GM18505 (cell line): ENCODE results near the gene BMERB1.
"Not testable (repeated sequence)": the region's sequence is repeated elsewhere in the genome, so short reads cannot be mapped to it uniquely, and the experiment has no call there.

Source experiments
- ATAC-seq: cut with Tn5 transposase; IDR thresholded peaks from one replicate; pipeline ENCODE4 v1.9.1; 2021; ENCODE audit not compliant: unreplicated experiment
- POLR2A ChIP-seq: IDR thresholded peaks from 4 replicates; pipeline ENCODE4 v1.6.1; 2011; ENCODE audit warnings: borderline replicate concordance; ENCODE audit not compliant: insufficient read depth, insufficient read length; ENCODE audit errors: extremely low read depth

BMERB1 gene

DNA sequence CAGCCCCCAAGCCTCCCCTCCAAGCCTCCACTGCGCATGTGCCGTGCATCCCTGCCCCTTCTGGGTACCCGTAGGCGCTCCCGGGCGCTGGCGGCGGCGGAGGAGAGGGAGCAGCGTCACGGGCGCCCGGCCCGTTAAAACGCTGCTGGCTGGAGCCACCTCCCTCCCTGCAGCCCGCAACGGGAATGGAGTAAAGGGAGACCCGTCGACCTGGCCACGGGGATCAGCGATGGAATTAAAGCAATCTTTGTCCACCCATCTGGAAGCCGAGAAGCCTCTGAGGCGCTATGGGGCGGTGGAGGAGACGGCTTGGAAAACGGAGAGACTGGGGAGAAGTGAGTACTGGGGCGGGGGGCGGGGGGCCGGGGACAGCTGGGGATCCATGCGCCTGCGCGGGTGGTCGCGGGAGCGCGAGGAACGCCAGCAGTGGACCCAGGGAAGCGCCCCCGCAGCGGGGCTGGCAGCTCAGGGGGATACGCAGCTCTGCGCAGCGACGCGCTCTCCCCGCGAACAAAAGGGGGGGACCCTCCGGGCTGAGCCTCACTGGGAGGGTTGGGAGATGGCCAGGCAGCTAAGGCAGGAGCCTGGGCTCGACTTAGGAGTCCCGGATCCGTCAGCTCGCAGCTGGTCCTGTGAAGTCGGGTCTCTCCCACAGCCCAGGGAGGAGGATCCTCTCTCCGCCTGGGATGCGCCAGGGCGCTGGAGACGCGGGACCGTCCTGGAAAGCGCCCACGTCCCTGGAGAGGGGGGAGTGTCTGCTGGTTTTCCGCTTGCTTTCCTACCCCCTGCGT lies at the start of gene BMERB1:
Gene BMERB1 (plus strand): TSS at position 164 of the 791 bp plus-strand sequence. CDS start 66 bp downstream, at position 230.
- no peak for ATAC-seq
- no peak for TF ChIP-seq POLR2A

DNA sequence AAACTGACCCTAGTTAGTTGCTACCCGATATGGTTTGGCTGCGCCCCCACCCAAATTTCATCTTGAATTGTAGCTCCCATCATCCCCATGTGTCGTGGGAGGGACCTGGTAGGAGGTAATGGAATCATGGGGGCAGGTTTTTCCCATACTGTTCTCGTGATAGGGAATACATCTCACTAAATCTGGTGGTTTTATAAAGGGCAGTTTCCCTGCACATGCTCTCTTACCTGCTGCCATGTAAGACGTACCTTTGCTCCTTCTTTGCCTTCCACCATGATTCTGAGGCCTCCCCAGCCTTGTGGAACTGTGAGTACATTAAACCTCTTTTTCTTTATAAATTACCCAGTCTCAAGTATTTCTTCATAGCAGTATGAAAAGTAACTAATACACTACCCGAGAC lies 46.3 kb upstream of the BMERB1 start:
- ATAC-seq = not testable (repeated sequence)

DNA sequence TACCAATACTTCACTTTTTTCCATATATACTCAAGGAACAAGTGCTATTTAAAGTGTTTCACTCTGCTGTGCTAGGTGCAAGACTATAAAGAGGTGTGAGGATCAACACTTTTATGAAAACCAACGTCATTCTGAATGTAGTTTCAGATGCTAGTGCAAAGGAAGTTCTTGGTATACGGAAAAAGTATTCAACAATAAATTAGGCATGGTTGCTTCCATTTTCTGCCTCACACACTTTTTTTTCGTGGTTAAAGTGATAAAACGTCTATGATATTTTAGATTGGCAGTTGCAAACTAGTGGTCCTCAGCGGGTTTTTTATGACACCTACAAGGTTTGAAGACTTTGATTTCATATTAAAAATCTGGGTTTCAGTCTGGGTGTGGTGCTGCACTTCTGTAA lies 44.5 kb upstream of the BMERB1 start:
- ATAC-seq = not testable (repeated sequence)

DNA sequence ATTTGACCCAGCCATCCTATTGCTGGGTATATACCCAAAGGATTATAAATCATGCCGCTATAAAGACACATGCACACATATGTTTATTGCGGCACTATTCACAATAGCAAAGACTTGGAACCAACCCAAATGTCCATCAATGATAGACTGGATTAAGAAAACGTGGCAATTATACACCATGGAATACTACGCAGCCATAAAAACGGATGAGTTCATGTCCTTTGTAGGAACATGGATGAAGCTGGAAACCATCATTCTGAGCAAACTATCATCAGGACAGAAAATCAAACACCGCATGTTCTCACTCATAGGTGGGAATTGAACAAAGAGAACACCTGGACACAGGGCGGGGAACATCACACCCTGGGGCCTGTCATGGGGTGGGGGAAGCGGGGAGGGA lies 41.4 kb upstream of the BMERB1 start:
- not testable (repeated sequence) for ATAC-seq

DNA sequence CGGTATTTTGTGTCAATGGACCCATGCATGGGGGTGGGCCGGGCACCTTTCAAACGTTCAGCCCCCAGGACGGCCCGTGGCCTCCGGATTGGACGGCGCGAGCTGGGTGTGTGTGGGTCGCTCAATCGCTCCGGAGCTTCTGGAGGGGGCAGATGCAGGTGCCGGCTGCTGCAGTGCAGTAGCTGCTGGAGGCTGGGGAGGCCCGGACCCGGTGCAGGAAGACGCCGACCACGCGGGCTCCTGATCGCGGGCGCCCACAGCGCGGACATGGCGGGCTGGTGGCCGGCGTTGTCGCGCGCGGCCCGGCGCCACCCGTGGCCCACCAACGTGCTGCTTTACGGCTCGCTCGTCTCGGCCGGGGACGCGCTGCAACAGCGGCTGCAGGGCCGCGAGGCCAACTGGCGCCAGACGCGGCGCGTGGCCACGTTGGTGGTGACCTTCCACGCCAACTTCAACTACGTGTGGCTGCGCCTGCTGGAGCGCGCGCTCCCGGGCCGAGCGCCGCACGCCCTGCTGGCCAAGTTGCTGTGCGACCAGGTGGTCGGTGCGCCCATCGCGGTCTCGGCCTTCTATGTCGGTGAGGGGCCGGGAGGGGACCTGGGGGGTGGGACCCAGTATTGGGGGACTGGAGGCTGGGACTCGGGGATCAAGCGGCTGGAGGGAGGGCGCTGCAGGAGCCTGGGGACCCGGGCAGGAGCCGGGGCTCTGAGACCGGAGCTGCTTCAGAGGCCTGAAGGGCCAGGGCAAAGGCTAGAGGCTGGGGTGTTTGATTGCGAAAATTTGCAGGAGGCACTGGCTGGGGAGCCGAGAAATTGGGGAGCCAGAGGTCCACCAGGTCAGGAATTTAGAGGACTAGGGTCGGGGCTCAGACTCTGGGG lies 38.5 kb upstream of the BMERB1 start, which contains the start of gene MPV17L:
Gene MPV17L (plus strand): TSS at position 124 of the 878 bp plus-strand sequence. CDS start 144 bp downstream, at position 268.
- ATAC-seq = not testable (repeated sequence)

DNA sequence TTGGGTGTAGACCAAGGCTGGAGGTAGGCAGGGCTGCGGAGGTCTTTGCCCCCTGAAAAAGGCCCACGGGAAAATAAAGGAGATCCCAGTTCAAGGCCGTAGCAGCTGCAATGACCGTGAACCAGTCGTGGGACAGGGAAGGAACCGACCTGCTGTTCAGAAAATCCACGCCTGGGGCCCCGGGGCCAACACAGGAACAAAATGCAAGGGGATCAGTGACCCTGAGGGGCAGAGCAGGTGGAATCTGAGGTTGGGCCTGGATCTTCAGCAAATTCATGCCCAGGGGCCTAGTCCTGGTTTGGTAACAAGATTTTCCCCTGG lies 37.9 kb upstream of the BMERB1 start:
- not testable (repeated sequence) for ATAC-seq

DNA sequence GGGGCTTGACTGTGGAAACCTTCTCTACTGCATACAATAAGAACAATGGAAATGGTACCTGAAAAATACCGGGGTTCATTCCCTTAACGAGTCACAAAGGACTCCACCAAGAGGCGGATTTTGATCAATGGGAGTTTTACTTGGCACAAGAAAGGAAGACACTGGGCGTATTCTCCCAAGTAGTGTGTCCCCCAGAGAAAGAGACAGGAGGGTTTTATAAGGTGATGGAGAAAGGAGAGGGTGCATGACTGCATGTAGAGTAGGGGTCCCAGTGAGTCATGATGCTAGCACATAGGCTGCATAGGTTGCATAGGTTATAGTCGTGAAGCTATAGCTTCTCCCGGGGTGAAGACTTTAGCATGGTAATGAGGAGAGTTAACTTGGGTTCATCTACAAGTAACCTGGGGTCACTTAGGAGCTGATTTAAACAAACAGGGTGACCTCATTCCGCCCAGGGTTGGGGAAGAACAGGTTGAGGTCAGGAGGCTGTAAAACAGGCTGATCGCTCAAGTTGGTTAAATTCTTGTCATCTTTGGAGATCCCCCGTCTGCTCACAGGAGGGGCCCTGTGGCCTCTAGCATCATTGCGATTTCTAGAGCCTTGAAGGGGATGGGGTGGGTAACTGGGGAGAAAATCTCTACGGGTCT lies 37.3 kb upstream of the BMERB1 start:
- no peak for ATAC-seq
- TF ChIP-seq POLR2A = no peak

DNA sequence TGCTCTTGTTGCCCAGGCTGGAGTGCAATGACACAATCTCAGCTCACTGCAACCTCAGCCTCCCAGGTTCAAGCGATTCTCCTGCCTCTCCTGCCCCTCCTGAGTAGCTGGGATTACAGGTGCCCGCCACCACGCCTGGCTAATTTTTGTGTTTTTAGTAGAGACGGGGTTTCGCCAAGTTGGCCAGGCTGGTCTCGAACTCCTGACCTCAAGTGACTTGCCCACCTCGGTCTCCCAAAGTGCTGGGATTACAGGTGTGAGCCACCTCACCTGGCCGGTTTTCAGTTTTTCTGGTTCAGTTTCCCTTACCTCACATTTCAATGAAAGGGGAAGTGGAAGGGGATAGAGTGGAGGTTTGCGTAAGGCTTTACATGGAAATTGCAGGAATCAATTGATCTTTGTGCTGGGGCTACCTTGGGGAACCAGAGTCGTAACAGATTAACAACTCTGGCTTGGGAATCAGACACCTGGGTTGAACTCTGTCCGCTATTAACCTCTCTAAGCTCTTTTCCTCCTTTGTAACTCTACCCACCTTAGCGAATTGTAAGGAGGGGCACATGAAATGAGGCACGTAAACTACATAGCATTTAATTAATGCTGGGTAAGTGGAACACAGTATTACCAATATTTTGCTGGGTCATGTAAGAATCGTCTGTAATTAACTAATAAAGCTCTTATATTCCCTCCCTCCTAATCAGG lies 35.6 kb upstream of the BMERB1 start:
- TF ChIP-seq POLR2A = no peak
- no peak for ATAC-seq

DNA sequence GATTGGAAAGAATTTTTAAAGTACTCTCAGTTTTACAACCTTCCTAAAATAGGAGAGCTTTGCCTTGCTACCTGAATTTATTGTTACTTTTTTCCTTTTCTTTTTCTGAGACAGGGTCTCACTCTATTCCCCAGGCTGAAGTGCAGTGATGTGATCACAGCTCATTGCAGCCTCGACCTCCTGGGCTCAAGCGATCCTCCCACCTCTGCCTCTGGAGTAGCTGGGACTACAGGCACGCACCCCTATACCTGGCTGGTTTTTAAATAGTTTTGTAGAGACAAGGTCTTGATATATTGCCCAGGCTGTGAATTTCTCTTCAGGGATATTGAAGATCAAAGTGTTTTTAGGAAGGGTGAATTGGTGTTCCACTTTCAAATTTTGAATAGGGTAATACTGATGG lies 35.1 kb upstream of the BMERB1 start:
- no peak for TF ChIP-seq POLR2A
- ATAC-seq = no peak

DNA sequence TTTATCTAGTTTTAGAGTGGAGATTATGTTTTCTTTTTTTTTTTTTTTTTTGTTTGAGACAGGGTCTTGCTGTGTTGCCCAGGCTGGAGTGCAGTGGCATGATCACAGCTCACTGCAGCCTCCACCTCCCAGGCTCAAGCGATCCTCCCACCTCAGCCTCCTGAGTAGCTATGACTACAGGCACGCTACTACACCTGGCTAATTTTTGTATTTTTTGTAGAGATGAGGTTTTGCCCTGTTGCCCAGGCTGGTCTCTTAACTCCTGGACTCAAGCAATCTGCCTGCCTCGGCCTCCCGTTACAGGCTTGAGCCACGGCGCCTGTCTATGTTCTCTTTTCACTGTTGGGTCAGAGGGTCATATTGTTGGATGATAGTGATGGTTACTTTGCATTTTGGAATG lies 34.1 kb upstream of the BMERB1 start:
- not testable (repeated sequence) for ATAC-seq

DNA sequence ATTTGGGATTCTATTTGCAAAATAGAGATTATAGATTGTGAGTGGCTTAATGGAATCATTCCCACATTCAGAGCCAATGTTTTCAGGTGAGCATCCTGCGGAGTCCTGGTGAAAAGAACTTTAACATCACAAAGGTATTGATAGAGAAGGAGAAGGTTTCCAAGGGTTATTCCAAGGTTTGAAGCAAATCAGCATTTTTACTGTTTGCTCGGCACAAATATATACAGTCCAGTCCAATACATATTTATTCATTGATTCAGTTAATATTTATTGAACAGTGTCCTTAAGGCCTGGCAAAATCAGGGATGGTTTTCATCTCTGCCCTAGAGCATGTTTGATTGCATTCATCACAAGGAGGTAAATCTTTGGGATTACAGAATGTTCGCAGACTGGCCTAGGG lies 32.4 kb upstream of the BMERB1 start:
- TF ChIP-seq POLR2A = no peak
- ATAC-seq = no peak

DNA sequence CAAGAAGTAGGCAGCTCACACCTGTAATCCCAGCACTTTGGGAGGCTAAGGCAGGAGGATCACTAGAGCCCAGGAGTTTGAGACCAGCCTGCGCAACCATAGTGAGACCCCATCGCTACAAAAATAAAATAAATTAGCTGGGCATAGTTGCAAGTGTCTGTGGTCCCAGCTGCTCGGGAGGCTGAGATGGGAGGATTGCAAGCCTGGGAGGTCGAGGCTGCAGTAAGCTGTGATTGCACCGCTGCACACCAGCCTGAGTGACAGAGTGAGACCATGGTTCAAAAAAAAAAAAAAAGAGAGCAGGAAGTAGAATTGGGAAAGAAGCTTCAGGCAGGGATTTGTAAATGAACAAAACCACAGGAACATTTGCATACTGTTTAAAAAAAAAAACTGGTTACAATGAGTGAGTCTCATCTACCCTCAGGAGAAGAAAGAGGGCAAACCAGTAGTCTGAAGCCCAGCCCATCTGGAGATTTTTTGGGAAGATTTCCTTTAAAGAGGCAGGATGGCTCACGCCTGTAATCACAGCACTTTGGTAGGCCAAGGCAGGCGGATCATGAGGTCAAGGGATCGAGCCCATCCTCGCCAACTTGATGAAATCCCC lies 30.9 kb upstream of the BMERB1 start:
- no peak for TF ChIP-seq POLR2A
- no peak for ATAC-seq

DNA sequence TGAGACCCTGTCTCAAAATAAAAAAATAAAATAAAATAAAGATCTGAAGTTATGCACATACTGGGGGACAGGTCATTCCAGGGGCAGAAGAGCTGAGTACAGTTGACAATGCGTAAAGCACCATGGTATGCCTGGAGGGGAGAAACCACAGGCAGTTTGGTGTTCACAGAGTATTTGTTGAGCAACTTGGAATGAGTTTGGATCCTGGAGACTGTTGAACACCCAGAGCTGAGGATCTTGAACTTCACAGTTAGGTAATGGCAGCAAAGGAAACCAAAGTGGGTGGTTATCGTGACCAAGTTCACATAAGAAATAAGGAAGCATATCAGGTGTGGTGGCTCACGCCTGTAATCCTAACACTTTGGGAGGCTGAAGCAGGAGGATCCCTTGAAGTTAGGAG lies 30.3 kb upstream of the BMERB1 start:
- not testable (repeated sequence) for ATAC-seq

DNA sequence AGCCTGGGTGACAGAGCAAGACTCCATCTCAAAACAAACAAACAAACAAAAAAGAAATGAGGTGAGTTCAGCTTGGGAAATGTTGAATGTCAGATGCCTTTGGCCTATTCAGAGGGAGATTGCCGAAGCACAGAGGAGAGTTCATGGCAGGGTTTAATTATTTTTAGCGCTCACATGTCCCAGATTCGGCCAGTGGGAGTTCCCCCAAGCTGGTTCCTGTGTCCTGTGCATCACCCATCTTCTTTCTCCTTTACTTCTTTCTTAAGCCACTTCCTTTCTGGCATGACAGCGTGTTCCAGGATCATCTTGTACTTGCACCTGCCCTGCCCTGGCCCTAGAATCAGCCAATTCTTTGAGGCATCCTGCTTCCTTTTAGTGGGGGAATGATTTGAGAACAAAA lies 29.6 kb upstream of the BMERB1 start:
- no peak for TF ChIP-seq POLR2A
- no peak for ATAC-seq

DNA sequence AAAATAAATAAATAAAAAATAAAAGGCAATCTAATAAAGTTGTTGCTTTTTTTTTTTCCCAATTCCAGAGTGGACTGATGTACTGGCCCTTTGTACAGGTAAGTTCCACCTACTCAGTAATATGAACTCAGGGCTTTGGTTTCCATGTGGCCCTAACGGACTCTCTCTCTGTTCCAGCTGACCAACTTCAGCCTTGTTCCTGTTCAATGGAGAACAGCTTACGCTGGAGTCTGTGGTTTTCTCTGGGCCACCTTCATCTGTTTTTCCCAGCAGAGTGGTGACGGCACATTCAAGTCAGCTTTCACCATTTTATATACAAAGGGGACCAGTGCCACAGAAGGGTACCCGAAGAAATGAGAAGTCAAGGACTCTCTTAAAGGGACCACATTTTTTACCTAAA lies 26.6 kb upstream of the BMERB1 start:
- ATAC-seq = not testable (repeated sequence)

DNA sequence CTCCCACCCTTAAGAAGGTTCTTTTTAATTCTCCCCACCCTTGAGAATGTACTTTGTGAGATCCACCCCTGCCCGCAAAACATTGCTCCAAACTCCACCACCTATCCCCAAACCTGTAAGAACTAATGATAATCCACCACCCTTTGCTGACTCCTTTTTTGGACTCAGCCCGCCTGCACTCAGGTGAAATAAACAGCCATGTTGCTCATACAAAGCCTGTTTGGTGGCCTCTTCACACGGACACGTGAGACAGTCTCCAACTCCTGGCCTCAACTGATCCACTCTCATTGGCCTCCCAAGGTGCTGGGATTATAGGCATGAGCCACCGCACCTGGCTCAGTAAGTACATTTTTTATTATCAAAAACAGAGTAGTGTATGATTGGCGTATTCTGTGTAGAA lies 24.9 kb upstream of the BMERB1 start:
- ATAC-seq = not testable (repeated sequence)
